Measurements from ENCODE around the gene CTSO.

Gene CTSO

GRCh38 chr4:155964016-155964891, 10.6 kb upstream of the CTSO start:
- no peak for DNase-seq (ENCODE audit: low spot score in 2 of 2)
- H3K4me3 Mint-ChIP-seq, result no peak overlapping the region
- no peaks in the 10 kb centered on the region for H3K4me1 Mint-ChIP-seq
- H3K27ac Mint-ChIP-seq, result no peak overlapping the region
- ATAC-seq, result no peak
- no peaks in the 10 kb centered on the region for H3K9me3 Mint-ChIP-seq
- H3K36me3 Mint-ChIP-seq, result no peaks in the 10 kb centered on the region

- H3K4me1 Mint-ChIP-seq, result no peaks in the 10 kb centered on the region
- H3K9me3 Mint-ChIP-seq, result no peaks in the 10 kb centered on the region
- H3K4me3 Mint-ChIP-seq, result no peak overlapping the region
- no peak overlapping the region for H3K27ac Mint-ChIP-seq
- ATAC-seq (no peak), DNase-seq (ENCODE audit: low spot score in 2 of 2) (no peak)
- H3K36me3 Mint-ChIP-seq, result no peaks in the 10 kb centered on the region
Observed at GRCh38 chr4:155962767-155963166, 9.1 kb upstream of the CTSO start.

- DNase-seq (ENCODE audit: low spot score in 2 of 2) (no peak), ATAC-seq (no peak)
- Mint-ChIP-seq H3K4me1 (no peaks in the 10 kb centered on the region), H3K9me3 (no peaks in the 10 kb centered on the region), H3K4me3 (no peak overlapping the region), H3K27ac (no peak overlapping the region), H3K36me3 (no peaks in the 10 kb centered on the region)
Observed at GRCh38 chr4:155961575-155961974, 7.9 kb upstream of the CTSO start.

DNA sequence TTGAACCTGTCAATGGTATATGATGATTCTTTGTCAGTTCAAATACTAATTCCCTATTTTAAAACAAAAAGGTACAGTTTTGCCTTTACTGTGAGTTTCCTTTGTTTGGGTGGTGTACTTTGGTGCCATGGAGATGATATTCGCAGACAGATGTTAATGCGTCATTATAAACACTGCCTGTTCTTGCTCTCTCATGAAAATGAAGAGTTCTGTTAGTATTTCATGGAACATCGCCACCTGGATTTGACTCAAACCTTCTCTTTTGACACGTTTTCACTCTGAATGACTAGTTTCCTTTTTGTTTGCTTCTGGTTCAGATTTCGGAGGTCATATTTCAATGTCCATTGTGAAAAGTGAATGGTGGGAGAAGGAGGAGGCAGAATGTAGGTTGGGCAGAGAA, 6.9 kb upstream of the CTSO start:
- Mint-ChIP-seq H3K9me3 (no peaks in the 10 kb centered on the region), H3K36me3 (no peaks in the 10 kb centered on the region), H3K4me3 (no peak overlapping the region), H3K4me1 (no peaks in the 10 kb centered on the region), H3K27ac (no peak overlapping the region)
- DNase-seq (ENCODE audit: low spot score in 2 of 2), result no peak
- no peak for ATAC-seq

DNA sequence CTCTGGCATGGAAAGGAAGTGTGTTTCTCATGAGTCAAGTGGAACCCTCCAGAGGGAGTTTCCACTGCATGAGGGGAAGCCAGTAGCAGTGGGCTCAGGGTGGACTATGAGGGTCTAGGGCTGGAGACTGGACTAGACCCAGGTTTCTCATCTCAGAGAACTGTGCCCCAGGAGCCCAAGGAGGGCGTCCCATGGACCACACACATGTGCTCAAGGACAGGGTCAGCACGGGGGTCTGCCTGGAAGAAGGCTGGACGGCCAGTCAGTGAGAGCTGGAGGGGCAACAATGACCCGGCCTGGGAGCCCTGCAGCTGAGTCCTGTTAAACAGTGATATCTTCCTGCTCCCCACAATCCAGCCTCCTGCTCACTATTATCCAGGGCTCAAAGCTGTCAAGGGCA, 5.8 kb upstream of the CTSO start:
- H3K9me3 Mint-ChIP-seq, result no peaks in the 10 kb centered on the region
- no peak overlapping the region for H3K4me3 Mint-ChIP-seq
- ATAC-seq (peak; percentile 40), DNase-seq (ENCODE audit: low spot score in 2 of 2) (no peak)
- peaks cover under 1% of the 10 kb centered on the region for H3K4me1 Mint-ChIP-seq
- no peak overlapping the region for H3K27ac Mint-ChIP-seq
- H3K36me3 Mint-ChIP-seq, result no peaks in the 10 kb centered on the region

- no peak for DNase-seq (ENCODE audit: low spot score in 2 of 2)
- peaks cover 21% of the 10 kb centered on the region for H3K4me1 Mint-ChIP-seq
- no peaks in the 10 kb centered on the region for H3K9me3 Mint-ChIP-seq
- no peak for ATAC-seq
- H3K27ac Mint-ChIP-seq, result no peak overlapping the region
- peaks cover 6% of the 10 kb centered on the region for H3K36me3 Mint-ChIP-seq
- no peak overlapping the region for H3K4me3 Mint-ChIP-seq
Observed at GRCh38 chr4:155956461-155956860, 2.8 kb upstream of the CTSO start.

DNA sequence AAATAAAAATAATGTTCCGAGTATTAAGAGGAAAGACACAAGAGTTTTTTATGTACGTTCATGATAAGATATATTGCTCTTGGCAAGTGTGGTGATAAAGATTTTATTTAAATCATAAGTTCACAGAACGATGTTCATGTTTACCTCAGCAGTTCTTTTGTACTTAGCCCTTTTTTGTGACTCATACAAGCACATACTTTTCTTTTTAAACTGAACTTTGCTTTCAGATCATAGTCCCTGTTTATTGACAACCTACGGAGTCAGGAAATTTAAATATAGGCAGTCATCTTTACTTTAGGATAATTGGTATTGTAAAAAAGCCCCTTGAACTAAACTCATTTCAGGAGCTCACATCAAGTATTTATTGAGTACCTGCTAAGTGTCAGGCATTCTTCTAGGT, 1.3 kb upstream of the CTSO start:
- H3K4me1 Mint-ChIP-seq, result peaks cover 21% of the 10 kb centered on the region
- peaks cover 6% of the 10 kb centered on the region for H3K36me3 Mint-ChIP-seq
- DNase-seq (ENCODE audit: low spot score in 2 of 2) (no peak), ATAC-seq (no peak)
- no peak overlapping the region for H3K4me3 Mint-ChIP-seq
- no peak overlapping the region for H3K27ac Mint-ChIP-seq
- no peaks in the 10 kb centered on the region for H3K9me3 Mint-ChIP-seq

GRCh38 chr4:155954118-155954685, 536 bp upstream of the CTSO start:
- Mint-ChIP-seq H3K4me3 (peak overlapping the region; percentile 98), H3K4me1 (peaks cover 21% of the 10 kb centered on the region), H3K36me3 (peaks cover 6% of the 10 kb centered on the region), H3K9me3 (no peaks in the 10 kb centered on the region), H3K27ac (peak overlapping the region; percentile 100)
- DNase-seq (ENCODE audit: low spot score in 2 of 2) (no peak), ATAC-seq (no peak)

- H3K27ac Mint-ChIP-seq, result no peak overlapping the region
- H3K4me1 Mint-ChIP-seq, result peaks cover 21% of the 10 kb centered on the region
- ATAC-seq (no peak), DNase-seq (ENCODE audit: low spot score in 2 of 2) (no peak)
- peaks cover 6% of the 10 kb centered on the region for H3K36me3 Mint-ChIP-seq
- H3K4me3 Mint-ChIP-seq, result peak overlapping the region; percentile 98
- no peaks in the 10 kb centered on the region for H3K9me3 Mint-ChIP-seq
Observed at GRCh38 chr4:155952501-155952901, 1.2 kb downstream of the CTSO start.

DNA sequence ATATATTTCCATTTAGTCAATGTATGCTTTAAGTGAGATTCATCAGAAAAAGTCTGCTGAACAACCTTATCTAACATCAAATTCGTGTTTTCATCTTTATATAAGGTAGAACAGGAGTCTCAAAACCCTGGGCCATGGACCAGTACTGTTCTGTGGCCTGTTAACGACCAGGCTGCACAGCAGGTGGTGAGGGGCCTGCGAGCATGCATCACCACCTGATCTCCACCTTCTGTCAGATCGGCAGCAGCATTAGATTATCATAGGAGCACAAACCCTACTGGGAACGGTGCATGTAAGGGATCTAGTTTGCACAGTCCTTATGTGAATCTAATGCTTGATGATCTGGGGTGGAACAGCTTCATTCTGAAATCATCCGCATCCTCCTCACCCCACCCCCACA, 3.2 kb downstream of the CTSO start:
- peaks cover 21% of the 10 kb centered on the region for H3K4me1 Mint-ChIP-seq
- H3K9me3 Mint-ChIP-seq, result no peaks in the 10 kb centered on the region
- no peak for ATAC-seq

DNA sequence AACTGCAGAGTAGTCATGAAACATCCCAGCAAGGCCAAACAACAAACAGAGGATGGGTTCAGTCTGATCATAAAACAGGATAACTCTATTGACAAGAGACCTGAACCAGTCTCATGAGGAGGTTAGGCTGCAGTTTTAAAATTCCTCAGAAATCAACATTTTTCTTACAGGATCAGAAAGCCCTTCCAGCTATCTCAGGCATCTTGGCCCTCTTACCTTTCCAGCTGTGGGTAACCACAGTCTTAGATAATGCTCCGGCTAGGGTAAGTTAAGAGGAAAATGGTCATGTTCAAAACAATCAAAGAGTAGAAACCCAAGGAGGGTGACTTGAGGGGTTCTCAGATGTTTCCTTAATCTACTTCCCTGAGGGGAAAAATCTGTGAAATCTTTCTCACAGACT, 5.1 kb downstream of the CTSO start:
- ATAC-seq, result no peak
- peaks cover 4% of the 10 kb centered on the region for H3K36me3 Mint-ChIP-seq
- H3K9me3 Mint-ChIP-seq, result no peaks in the 10 kb centered on the region
- no peak overlapping the region for H3K4me3 Mint-ChIP-seq
- peaks cover 11% of the 10 kb centered on the region for H3K4me1 Mint-ChIP-seq
- no peak for DNase-seq (ENCODE audit: low spot score in 2 of 2)
- peak overlapping the region; percentile 26 for H3K27ac Mint-ChIP-seq

More for the DNA sequence above, 3.2 kb downstream of the CTSO start:
- no peak overlapping the region for H3K4me3 Mint-ChIP-seq
- H3K27ac Mint-ChIP-seq, result no peak overlapping the region
- peaks cover 6% of the 10 kb centered on the region for H3K36me3 Mint-ChIP-seq
- no peak for DNase-seq (ENCODE audit: low spot score in 2 of 2)

GRCh38 chr4:155946486-155946885, 7.2 kb downstream of the CTSO start:
- DNase-seq (ENCODE audit: low spot score in 2 of 2) (no peak), ATAC-seq (no peak)
- Mint-ChIP-seq H3K36me3 (no peaks in the 10 kb centered on the region), H3K27ac (no peak overlapping the region), H3K4me1 (no peaks in the 10 kb centered on the region), H3K4me3 (no peak overlapping the region), H3K9me3 (no peaks in the 10 kb centered on the region)

DNA sequence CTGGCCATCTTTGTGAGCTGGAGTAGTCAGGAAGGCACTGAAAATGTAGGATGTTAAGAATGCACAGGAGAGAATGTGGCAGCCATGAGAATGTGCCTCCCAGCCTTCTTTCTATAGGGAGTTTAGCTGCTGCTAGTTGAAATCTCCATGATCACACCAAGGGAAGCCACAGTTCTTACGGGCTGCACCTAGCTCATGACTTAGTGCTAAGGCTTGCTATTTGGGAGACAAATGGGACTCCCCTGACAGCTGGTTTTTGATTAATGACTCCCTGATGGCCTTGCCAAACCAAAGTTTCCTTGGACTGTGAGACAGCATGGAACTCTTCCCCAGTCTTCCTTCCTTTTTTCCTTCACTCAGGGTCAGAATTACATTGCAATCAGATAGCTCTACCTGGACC, 9.2 kb downstream of the CTSO start:
- DNase-seq (ENCODE audit: low spot score in 2 of 2) (no peak), ATAC-seq (no peak)
- Mint-ChIP-seq H3K9me3 (no peaks in the 10 kb centered on the region), H3K4me3 (no peak overlapping the region), H3K36me3 (peaks cover 7% of the 10 kb centered on the region), H3K4me1 (no peaks in the 10 kb centered on the region), H3K27ac (no peak overlapping the region)

GRCh38 chr4:155943605-155944291, 9.9 kb downstream of the CTSO start:
- H3K36me3 Mint-ChIP-seq, result peaks cover 10% of the 10 kb centered on the region
- no peak for ATAC-seq
- no peak for DNase-seq (ENCODE audit: low spot score in 2 of 2)
- H3K4me3 Mint-ChIP-seq, result no peak overlapping the region
- H3K27ac Mint-ChIP-seq, result no peak overlapping the region
- no peaks in the 10 kb centered on the region for H3K9me3 Mint-ChIP-seq
- H3K4me1 Mint-ChIP-seq, result no peaks in the 10 kb centered on the region

DNA sequence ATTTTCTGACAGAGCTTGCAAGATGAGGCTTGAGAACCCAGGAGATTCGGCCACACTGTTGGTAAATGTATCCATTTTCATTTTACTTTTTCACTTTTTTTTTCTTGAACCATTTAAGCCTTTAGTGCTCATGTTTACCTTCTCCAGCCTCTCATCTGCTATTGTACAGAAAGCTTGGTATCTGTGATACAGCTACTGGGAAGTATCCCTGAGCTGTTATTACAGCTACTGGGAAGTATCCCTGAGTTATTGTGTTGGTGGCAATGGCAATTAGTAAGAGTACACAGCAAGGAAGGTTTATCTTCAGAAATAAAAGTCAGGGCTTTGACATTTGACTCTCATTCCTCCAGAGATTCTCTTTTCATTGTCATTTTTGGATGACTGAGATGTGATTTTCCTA, 11.8 kb downstream of the CTSO start:
- ATAC-seq, result no peak
- Mint-ChIP-seq H3K9me3 (no peaks in the 10 kb centered on the region), H3K27ac (no peak overlapping the region)

More for the DNA sequence above, 11.8 kb downstream of the CTSO start:
- H3K4me3 Mint-ChIP-seq, result no peak overlapping the region
- DNase-seq (ENCODE audit: low spot score in 2 of 2), result no peak
- no peaks in the 10 kb centered on the region for H3K4me1 Mint-ChIP-seq
- H3K36me3 Mint-ChIP-seq, result peaks cover 17% of the 10 kb centered on the region

Data from stimulated activated effector memory CD8-positive, alpha-beta T cell treated with anti-CD3 and anti-CD28 coated beads, Interleukin-12 subunit alpha, Interleukin-12 subunit beta, amount 100 ng/mL, for 72 hours (primary cell).